PC-9 (cell line): ENCODE data around the gene CYB5A. TPM values are rescaled to one million over a fixed set of nuclear protein-coding genes. Genes with fewer than 3 reads are reported as not detected.

Source experiments
- BruUV-seq: library from RNA; stranded (reverse); fragments of 400-500 nt; replicated peaks from 2 replicates; lab custom pipeline; 2021; lab: Mats Ljungman, UMichigan
- CTCF ChIA-PET: fragments of 300-600 bp; sonication (Branson Sonifier 250); formaldehyde crosslinking; loops from one replicate; lab custom pipeline; 2022; ENCODE audit warnings: antibody characterized with exemption; lab: Charles Lee
- POLR2A ChIA-PET: fragments of 300-600 bp; sonication (Branson Sonifier 250); formaldehyde crosslinking; loops from one replicate; lab custom pipeline; 2022; ENCODE audit warnings: antibody characterized with exemption; ENCODE audit not compliant: unreplicated experiment; lab: Charles Lee
- DNase-seq, 2 experiments: peaks; one replicate each; pipeline versions ENCODE4 v3.0.0 to v3.0.0-alpha.2; 2015 to 2022; ENCODE audit warnings: mixed read lengths in 1 of 2
- H2AFZ ChIP-seq: fragments of 200-600 bp; sonication (generic); 2 replicates; pipeline ENCODE4 v1.8.1; 2017; ENCODE audit warnings: antibody characterized with exemption
- H3F3A ChIP-seq: fragments of 200-600 bp; sonication (generic); 2 replicates; pipeline ENCODE4 v1.8.1; 2017; ENCODE audit warnings: antibody characterized with exemption, mild to moderate bottlenecking, low read depth; ENCODE audit not compliant: insufficient read depth
- H3K27ac ChIP-seq: fragments of 200-600 bp; sonication (generic); 2 replicates; pipeline ENCODE4 v1.6.1; 2016; ENCODE audit warnings: mixed run types
- H3K27me3 ChIP-seq: fragments of 200-600 bp; sonication (generic); 2 replicates; pipeline ENCODE4 v1.6.1; 2016; ENCODE audit warnings: low read depth, mixed run types; ENCODE audit not compliant: insufficient read depth
- H3K36me3 ChIP-seq: fragments of 200-600 bp; sonication (generic); 2 replicates; pipeline ENCODE4 v1.6.1; 2016; ENCODE audit warnings: low read depth, mixed run types
- H3K4me1 ChIP-seq: fragments of 200-600 bp; sonication (generic); replicated peaks from 2 replicates; pipeline ENCODE4 v1.6.1; 2016; ENCODE audit warnings: mixed run types; ENCODE audit not compliant: insufficient read depth
- H3K4me2 ChIP-seq: fragments of 200-600 bp; sonication (generic); 2 replicates; pipeline ENCODE4 v1.6.1; 2017; ENCODE audit warnings: mixed run types
- H3K4me3 ChIP-seq: fragments of 200-600 bp; sonication (generic); 2 replicates; pipeline ENCODE4 v1.6.1; 2016; ENCODE audit warnings: mixed run types
- H3K79me2 ChIP-seq: fragments of 200-600 bp; sonication (generic); 2 replicates; pipeline ENCODE4 v1.6.1; 2017; ENCODE audit warnings: low read depth, mixed run types
- H3K9me2 ChIP-seq: fragments of 200-600 bp; sonication (generic); 2 replicates; pipeline ENCODE4 v1.8.1; 2017; ENCODE audit warnings: mild to moderate bottlenecking; ENCODE audit not compliant: insufficient read depth
- H3K9me3 ChIP-seq: fragments of 200-600 bp; sonication (generic); 2 replicates; pipeline ENCODE4 v1.8.1; 2016; ENCODE audit warnings: low read depth; ENCODE audit not compliant: insufficient read depth
- H4K20me1 ChIP-seq: fragments of 200-600 bp; sonication (generic); 2 replicates; pipeline ENCODE4 v1.8.1; 2017; ENCODE audit not compliant: insufficient read depth
- EZH2 ChIP-seq: fragments of 200-600 bp; sonication (generic); IDR thresholded peaks from 2 replicates; pipeline ENCODE4 v1.8.0; 2017; ENCODE audit warnings: antibody characterized with exemption, low read depth
- intact Hi-C: fragments of 100-400 bp; cut with micrococcal nuclease; formaldehyde crosslinking; loops from one replicate; pipeline ENCODE4 v1.10.0; 2022; ENCODE audit not compliant: unreplicated experiment
- total RNA-seq: library from RNA; stranded (reverse); gene quantifications from 2 replicates; pipeline ENCODE4 v1.2.3, GENCODE V29; 2021
- TF ChIP-seq, protein P1 (sequence below): fragments of 200-600 bp; sonication (generic); conservative IDR thresholded peaks from 2 replicates; pipeline ENCODE4 v1.6.1; 2017; ENCODE audit warnings: mixed run types, antibody characterized with exemption, mild to moderate bottlenecking, moderate library complexity

Gene CYB5A
- total RNA-seq, 1 experiment from 2014 or later, result 109 TPM

DNA sequence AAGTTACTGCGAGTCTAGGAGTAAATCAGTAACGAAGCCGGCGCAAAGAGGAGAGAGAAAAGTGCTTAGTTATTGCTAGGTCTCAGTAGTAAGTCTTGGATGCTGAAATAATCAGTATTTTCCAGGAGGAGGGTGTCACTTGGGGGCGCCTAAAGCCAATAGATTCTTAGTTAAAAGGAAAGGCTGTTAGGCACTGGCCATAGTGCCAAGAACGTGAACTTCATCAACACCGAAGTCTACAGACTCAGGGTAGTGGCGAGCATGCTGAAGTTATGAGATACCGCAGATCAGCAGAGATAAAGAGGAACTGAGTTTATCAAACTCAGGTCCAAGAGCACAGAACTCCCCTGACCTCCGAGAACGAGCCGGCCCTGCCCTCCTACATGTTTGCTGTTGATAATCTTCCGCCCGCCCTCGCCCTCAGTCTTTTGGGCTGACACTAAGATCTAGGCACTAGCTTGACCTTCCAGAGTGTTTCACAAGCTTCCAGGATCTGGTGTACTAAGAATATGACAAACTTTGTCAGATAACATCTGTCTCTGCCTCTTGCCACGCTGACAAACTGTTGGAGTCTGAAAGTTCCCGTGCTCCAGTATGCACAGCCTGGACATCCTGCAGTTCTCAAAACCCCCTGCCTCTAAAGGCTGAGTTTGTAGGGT, 49.2 kb downstream of the CYB5A start:
- Histone ChIP-seq H3K27me3 (no peaks in the 10 kb centered on the region), H2AFZ (no peak overlapping the region), H3K4me2 (no peak overlapping the region), H3F3A (no peaks in the 10 kb centered on the region), H3K36me3 (no peaks in the 10 kb centered on the region), H3K79me2 (no peaks in the 10 kb centered on the region), H3K4me1 (no peaks in the 10 kb centered on the region), H3K9me2 (no peaks in the 10 kb centered on the region), H4K20me1 (no peaks in the 10 kb centered on the region), H3K4me3 (no peak overlapping the region), H3K27ac (no peak overlapping the region), H3K9me3 (no peaks in the 10 kb centered on the region)
- no peak for DNase-seq
- TF ChIP-seq EZH2, result no peak
- TF ChIP-seq, protein P1, sequence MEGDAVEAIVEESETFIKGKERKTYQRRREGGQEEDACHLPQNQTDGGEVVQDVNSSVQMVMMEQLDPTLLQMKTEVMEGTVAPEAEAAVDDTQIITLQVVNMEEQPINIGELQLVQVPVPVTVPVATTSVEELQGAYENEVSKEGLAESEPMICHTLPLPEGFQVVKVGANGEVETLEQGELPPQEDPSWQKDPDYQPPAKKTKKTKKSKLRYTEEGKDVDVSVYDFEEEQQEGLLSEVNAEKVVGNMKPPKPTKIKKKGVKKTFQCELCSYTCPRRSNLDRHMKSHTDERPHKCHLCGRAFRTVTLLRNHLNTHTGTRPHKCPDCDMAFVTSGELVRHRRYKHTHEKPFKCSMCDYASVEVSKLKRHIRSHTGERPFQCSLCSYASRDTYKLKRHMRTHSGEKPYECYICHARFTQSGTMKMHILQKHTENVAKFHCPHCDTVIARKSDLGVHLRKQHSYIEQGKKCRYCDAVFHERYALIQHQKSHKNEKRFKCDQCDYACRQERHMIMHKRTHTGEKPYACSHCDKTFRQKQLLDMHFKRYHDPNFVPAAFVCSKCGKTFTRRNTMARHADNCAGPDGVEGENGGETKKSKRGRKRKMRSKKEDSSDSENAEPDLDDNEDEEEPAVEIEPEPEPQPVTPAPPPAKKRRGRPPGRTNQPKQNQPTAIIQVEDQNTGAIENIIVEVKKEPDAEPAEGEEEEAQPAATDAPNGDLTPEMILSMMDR, result no peak
- CTCF ChIA-PET, result no interaction called here
- BruUV-seq, result no TSS peak
- intact Hi-C loops, result no loop called here
- POLR2A ChIA-PET, result no interaction called here

DNA sequence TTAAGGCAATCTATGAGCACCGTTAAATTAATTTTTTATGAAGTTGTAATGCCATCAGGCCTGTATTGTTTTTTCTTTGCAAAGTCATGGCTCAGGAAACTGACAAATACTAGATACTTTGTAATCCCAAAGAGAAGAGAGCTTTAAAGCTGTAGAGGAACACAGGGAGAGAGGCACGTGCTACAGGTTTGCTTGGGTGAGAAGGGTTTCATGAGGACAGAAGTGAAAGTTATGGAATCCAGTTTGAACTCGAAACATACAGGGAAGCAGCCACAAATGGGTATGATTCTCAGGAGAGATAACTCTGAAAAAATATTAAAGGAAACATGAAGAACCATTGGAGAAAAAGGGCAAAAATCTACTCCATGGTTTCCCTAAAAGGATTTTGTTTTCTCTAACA, 49.8 kb downstream of the CYB5A start:
- Histone ChIP-seq H3F3A (no peaks in the 10 kb centered on the region), H3K9me2 (no peaks in the 10 kb centered on the region), H3K27ac (no peak overlapping the region), H3K27me3 (no peaks in the 10 kb centered on the region), H3K4me1 (no peaks in the 10 kb centered on the region), H4K20me1 (no peaks in the 10 kb centered on the region), H3K79me2 (no peaks in the 10 kb centered on the region), H3K36me3 (no peaks in the 10 kb centered on the region), H3K4me3 (no peak overlapping the region), H2AFZ (no peak overlapping the region), H3K9me3 (no peaks in the 10 kb centered on the region), H3K4me2 (no peak overlapping the region)
- no peak for TF ChIP-seq EZH2
- TF ChIP-seq, protein P1, result no peak
- DNase-seq, result no peak
- POLR2A ChIA-PET, result no interaction called here
- no TSS peak for BruUV-seq
- CTCF ChIA-PET, result no interaction called here
- intact Hi-C loops, result no loop called here

DNA sequence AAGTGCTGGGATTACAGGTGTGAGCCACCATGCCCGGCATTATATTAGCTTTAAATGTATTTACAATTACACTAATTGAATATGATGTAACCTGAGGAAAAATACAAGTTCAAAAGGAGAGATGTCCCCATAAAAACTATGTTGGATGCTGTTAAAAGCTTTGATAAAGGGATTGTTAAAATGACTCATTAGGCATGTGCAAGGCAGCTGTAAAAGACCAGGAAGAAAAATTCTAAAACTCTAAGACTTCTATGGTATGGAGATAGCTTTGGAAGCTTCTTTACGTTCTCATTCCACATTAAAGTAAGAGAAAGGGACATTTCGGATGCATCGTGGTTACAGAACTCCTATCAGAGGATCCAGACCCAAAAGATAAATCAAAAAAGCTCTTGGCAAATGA, 50.3 kb downstream of the CYB5A start:
- no TSS peak for BruUV-seq

More for the DNA sequence above, 50.3 kb downstream of the CYB5A start:
- H3K27me3 ChIP-seq, result no peaks in the 10 kb centered on the region
- POLR2A ChIA-PET, result no interaction called here
- CTCF ChIA-PET, result no interaction called here
- no peak overlapping the region for H3K4me2 ChIP-seq
- H2AFZ ChIP-seq, result no peak overlapping the region
- no peaks in the 10 kb centered on the region for H3F3A ChIP-seq
- no peaks in the 10 kb centered on the region for H3K9me3 ChIP-seq
- H4K20me1 ChIP-seq, result no peaks in the 10 kb centered on the region
- H3K4me3 ChIP-seq, result no peak overlapping the region
- no peaks in the 10 kb centered on the region for H3K4me1 ChIP-seq
- intact Hi-C loops, result no loop called here
- DNase-seq, result no peak
- H3K79me2 ChIP-seq, result no peaks in the 10 kb centered on the region
- no peak overlapping the region for H3K27ac ChIP-seq
- H3K36me3 ChIP-seq, result no peaks in the 10 kb centered on the region
- H3K9me2 ChIP-seq, result no peaks in the 10 kb centered on the region
- TF ChIP-seq, protein P1, result no peak
- TF ChIP-seq EZH2, result no peak
